Stimulated activated CD4-positive, alpha-beta T cell treated with anti-CD3 and anti-CD28 coated beads, Interleukin-12 subunit alpha, Interleukin-12 subunit beta, amount 100 ng/mL, for 48 hours (primary cell): Measurements from ENCODE around the gene NPBWR2.
A peak's percentile ranks its signal among the peaks of the same experiment; 100 is the strongest.
"Not testable (repeated sequence)": the region's sequence is repeated elsewhere in the genome, so short reads cannot be mapped to it uniquely, and the experiment has no call there.

ENCODE experiments used
- DNase-seq, 3 donors: peaks; one replicate each; pipeline ENCODE4 v3.0.0-alpha.2; 2020; ENCODE audit warnings: low read depth in 2 of 3, low spot score in 1 of 3

Gene NPBWR2

DNA sequence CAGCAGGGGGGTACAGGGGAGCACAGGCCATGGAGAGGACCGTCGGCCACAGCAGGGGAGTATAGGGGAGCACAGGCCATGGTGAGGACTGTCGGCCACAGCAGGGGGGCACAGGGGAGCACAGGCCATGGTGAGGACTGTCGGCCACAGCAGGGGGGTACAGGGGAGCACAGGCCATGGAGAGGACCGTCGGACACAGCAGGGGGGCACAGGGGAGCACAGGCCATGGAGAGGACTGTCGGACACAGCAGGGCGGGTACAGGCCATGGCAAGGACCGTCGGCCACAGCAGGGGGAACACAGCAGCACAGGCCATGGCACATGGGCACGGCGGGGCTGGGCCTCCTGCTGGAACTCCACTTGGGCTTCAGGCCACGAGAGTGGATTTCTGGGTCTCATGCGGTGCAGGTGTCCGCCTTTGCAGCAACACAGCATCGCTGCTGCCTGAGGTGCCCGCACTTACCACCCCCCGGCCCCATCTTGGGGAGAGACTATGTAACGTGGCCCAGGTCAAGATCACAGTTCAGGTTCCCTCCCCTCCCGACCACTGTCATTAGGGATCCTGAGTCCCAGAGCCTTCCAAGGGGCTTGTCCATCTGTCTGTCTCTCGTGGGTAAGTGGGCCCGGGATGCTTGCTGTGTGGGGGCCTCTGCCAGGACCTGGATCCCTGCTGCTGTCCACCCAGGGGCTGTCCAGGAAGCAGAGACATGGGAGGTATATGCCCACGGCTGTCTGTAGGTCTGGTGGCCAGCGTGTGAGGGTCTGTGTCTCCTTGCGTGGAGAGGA is 2.5 kb downstream of the NPBWR2 start:
- DNase-seq: no peak

DNA sequence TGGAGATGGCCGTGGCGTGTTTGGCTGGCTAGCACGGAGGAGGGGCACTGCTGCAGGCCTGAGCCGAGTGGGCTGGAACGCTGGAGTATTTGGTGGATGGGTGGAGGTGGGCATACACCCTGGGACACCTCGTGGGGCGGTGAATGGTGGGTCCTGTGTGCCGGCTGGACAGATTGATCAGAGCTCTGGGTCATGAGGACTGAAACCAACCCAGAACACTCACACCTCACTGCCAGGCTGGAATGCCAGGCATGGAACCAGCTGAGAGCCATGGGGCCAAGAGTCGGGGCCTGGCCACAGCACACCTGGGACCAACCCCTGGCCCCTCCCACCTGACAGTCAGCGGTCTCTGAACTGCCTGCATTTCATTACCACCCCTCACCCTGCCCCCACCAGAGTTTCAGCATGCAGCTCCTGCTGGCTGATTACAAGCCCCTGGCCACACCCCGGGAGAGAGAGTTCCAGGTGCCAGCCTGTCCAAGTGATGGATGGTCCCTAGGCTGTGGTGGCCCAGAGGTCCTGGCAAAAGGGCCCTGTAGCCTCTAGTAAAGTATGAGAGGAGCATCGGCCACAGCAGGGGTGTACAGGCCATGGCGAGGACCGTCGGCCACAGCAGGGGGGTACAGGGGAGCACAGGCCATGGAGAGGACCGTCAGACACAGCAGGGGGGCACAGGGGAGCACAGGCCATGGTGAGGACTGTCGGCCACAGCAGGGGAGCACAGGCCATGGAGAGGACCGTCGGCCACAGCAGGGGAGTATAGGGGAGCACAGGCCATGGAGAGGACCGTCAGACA is 3.3 kb downstream of the NPBWR2 start:
- DNase-seq: no peak

DNA sequence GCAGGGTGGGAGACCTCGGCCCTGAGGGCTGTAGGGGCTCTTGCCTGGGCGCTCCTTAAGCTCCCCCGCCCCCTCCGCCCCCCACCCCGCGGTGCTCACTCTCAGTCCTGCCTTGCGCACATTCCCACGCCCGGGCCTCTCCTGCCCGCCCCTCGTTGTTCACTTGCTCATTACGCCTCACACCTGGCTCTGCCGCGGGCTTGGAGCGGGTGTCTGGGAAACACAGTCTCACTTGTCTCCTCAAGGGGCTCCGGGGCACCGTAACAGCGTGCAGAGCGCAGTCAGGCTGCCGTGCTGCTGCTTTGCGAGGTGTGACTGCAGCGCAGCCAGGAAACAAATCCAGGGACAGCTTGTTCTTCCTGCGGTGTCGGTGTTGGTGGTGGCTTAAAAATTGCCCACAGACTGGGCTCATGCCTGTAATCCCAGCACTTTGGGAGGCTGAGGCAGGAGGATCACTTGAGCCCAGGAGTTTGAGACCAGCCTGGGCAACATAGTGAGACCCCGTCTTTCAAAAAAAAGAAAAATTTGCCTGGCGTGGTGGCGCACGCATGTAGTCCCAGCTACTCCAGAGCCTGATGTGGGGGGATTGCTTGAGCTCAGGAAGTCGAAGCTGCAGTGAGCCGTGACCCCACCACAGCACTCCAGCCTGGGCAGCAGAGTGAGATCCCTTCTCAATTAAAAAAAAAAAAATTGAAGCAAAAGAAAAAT is 4.6 kb downstream of the NPBWR2 start:
- DNase-seq: no peak

DNA sequence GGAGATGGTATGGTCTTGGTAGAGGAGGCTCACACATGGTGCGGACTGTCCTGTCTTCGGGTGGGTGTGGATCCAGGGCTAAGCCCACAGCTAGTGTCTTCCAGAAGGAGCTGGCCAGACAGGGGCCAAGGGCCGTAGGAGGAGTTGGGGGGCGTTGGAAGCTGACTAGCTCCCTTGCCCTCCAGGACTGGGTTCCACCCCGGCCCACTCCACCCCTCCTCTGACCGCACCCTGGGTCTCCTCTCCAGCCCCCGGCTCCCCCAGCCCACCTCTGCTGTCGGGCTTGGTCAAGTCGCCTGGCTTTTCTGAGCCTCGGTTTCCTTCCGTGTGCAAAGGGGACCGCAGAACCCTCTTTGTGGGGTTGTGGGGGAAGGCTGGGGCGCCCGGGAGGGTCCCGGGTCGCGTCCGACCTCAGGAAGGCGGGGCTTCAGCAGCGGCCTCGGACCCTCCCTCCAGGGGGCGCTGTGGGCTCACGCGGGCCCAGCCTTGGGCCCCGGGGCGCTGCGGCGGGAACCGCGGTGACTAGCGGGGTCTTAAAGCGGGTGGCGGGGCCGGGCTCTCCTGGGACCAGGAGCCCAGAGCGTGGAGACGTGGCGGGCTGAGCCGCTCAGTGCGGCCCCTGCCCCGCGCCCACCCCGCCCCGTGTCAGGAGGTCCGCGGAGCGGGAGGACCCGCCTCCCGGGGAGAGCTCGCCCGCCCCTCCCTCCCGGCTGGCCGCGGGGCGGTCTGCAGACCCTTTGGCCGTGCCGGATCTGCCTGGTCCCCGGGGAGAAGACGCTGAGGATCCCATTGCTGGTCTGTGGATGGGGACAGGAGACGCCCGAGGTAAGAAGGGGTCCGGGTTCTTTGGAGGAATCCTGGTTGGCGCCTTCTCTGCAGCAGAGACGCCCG is 5.4 kb downstream of the NPBWR2 start:
- peak in 2 of 3 donors; percentile 65 to 75 for DNase-seq

DNA sequence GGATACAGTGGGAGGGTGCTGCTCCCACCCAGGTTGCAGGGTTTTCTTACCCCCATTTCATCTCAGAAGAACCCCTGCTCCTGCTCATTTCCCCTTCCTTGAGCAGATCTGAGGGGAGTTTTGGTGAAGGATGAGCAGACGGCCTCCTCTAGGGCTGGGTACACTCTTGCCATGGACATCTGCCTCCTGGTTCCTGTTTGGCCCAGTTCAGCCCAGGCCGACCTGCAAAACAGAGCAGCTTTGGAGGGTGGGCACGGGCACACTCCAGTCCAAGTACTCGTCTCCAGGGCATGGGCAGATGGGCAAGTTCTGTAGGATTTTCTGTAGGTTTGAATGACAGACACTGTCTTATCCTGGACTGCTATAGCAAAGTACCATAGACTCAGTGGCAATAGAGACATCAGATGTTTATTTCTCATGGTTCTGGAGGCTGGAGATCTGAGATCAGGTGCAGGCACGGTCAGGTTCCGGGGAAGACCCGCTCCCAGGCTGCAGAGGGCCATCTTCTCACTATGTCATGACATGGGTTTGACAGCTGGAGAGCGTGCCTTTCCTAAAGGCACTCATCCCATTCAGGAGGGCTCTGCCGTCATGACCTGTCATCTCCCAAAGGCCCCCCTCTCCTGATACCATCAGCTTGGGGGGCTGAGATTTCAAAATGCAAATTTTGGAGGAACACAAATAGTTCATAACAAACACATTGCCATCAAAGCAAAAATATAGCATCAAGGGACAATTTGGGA is 6.2 kb downstream of the NPBWR2 start:
- no peak for DNase-seq

DNA sequence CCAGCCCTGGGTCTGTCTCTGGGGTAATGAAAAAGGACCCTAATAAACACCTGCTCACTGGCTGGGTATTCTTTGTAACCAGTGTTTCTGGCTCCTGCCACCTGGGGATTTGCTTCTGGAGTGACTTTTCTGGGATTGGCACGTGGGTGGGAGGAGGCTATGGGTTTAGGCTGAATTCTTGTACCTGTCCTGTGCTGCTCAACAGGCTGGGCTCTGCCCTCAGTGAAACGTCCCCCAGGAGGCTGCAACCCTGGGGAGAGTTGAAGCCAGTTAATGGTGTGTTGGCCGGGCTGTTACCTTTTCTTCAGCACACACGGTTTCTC is 6.8 kb downstream of the NPBWR2 start:
- DNase-seq: no peak

DNA sequence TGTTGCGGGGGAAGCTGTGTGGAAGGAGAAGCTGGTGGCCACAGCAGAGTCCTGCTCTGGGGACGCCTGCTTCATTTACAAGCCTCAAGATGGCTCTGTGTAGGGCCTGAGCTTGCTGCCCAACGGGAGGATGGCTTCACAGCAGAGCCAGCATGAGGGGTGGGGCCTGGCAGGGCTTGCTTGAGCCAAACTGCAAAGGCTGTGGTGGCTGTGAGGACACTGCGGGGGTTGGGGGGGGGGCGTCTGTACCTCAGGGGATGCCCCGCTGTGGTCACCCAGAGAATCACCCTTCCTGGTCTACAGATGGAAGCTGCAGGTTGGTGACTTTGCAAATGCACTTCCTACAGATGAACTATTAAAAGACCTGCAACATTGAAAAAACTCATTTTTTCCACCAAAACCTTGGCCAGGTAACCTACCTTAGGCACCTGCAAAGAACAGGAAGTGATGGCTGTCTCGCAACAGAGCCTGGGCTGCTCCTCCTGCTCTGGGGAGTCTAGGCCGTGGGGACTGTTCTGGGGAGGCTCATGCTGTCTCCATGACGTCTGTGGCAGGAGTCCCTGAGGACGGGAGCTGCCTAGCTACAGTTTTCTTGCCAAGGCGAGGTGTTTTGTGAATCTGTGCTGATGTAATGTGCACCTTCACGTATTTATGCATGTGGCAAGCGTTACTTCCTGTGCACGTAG is 7.3 kb downstream of the NPBWR2 start:
- DNase-seq: no peak

DNA sequence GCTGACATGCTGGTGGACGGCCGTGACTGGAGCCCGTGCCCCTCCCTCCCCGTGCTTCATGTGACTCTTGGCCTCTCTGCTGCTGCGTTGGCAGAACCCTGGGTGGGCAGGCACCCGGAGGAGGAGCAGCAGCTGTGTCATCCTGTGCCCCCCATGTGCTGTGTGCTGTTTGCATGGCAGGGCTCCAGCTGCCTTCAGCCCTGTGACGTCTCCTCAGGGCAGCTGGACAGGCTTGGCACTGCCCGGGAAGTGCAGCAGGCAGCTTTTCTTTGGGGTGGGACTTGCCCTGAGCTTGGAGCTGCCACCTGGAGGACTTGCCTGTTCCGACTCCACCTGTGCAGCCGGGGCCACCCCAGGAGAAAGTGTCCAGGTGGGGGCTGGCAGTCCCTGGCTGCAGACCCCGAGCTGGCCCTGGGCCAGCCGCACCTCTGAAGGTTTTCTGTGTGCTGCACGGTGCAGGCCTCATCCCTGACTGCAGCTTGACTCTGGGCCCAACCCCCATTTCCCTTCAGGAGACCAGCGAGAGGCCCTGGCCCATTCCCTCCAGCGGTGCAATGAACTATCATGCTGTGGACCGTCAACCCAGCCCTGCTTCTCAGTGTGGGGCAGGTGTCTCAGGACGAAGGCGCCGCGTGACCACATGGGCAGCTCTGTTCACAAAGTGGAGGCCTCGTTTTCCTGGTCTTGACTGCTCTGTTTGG is 8.1 kb downstream of the NPBWR2 start:
- DNase-seq: no peak

DNA sequence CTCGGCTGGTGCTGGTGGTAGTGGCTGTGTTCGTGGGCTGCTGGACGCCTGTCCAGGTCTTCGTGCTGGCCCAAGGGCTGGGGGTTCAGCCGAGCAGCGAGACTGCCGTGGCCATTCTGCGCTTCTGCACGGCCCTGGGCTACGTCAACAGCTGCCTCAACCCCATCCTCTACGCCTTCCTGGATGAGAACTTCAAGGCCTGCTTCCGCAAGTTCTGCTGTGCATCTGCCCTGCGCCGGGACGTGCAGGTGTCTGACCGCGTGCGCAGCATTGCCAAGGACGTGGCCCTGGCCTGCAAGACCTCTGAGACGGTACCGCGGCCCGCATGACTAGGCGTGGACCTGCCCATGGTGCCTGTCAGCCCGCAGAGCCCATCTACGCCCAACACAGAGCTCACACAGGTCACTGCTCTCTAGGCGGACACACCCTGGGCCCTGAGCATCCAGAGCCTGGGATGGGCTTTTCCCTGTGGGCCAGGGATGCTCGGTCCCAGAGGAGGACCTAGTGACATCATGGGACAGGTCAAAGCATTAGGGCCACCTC is 8.8 kb downstream of the NPBWR2 start:
- DNase-seq: no peak

DNA sequence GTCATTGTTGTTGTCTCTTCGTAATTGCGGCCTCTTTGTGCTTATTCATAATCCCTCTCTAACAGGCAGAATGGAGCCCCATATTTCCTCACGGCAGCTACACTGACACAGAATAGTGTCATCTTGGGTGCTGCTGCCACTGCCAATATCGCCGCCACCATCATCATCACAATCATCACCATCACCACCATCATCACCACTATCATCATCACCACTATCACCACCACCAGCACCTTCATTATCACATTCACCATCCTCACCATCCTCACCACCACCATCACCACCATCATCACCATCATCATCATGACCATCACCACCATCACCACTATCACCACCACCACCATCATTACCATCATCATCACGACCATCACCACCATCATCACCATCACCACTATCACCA is 10.8 kb downstream of the NPBWR2 start:
- no peak for DNase-seq

DNA sequence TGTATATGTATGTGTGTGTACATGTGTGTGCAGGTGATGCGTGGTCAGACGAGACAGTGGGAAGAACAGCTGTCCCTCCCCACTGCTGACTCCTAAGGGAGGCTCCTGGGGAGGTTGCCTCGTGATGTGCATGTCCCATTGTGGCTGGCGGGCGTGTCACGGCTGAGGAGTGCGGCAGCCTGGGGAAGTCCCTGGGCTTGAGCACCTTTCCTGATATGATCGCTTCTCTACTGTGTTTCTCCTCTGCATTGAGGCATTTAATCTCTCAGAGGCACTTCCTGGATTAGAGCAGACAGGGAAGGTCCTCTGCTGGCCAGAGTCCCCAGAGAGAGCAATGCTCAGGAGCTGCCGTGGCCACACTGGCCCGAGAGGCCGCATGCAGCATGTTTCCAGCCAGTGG is 11.4 kb downstream of the NPBWR2 start:
- DNase-seq: no peak

DNA sequence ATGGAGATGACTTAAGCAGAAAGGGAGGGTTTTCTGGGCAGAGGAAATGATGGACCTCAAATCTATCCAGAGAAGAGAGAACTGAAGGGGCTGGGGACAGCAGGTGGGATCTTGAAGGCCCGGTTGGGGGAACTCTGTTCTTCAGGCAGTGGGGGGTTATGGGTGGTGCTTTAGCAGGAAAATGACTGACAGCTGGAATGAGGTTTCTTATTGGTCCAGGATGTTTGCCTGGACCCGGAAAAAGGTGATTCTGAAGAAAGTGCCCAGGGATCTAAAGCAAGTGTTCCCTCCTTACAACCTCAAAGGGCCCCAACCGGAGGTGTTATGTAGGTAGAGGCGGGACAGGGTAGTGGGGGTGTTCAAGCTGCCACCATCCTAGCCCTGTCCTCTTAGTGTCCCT is 11.9 kb downstream of the NPBWR2 start:
- DNase-seq: no peak

DNA sequence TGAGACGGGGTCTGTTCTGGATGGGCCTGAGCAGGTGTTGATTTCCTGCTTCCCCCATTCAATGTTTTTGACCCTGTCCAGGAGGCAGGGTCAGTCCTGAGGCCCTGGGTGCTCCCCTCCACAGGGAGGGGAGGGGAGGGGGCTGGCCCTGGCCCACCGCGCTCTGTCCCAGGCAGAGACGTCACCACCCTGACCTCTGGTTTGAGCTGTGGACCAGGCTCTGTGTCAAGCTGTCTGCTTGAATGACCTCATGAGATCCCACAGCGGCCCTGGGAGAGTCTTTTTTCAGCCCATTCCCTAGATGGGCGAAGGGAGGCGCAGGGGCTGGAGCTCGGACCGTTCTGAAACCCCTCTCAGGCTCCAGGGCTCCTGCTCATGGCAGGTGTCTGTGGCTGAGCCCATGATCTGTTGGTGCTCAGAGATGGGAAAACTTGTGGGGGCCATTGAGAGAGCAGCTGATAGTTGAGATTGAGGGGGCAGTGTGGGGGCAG is 14.3 kb downstream of the NPBWR2 start:
- DNase-seq: no peak

DNA sequence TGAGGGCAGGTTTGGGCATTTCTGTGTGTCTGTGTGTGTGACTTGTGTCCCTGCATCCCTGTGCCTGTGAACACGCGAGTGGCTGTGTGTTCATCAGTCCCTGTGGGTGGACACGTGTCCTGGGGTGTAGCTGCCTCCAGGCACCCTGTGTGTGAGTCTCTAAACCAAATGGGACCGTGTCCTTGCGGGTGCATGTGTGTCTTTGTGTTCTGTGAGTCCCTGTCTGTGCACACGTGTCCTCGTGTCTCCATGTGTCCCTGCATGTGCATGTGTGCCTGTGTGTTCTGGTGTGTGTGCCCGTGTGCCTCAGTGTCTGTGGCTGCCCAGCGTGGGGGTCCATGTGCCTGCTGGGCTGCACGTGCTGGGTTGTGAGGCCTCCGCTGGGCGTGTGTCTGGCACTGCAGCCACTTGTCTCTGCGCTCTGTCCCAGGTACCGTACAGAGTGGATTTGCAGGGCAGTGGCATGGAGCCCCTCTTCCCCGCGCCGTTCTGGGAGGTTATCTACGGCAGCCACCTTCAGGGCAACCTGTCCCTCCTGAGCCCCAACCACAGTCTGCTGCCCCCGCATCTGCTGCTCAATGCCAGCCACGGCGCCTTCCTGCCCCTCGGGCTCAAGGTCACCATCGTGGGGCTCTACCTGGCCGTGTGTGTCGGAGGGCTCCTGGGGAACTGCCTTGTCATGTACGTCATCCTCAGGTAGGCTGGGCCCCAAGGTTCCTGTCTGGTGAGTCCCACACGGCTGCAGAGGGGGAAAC is 14.9 kb downstream of the NPBWR2 start:
- no peak for DNase-seq

DNA sequence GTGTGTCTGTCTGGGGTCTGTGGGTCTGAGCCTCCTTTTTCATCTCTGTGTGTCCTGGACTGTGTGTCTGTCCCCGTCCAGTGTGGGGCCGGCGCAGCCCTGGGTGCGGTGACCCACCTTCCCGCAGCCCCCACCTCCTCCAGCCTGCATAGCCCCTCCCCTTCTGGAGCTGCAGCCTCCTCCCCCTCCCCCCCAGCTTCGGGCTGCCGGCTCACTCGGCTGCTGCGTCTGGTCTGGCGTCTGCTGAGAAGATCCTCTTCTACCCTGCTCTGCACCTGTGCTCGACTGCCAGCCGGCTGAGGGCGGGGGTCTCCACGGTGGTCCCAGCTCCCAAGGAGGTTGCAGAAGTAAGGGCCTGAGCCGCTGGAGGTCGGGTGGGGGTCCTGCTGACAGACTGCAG is 15.6 kb downstream of the NPBWR2 start:
- no peak for DNase-seq

DNA sequence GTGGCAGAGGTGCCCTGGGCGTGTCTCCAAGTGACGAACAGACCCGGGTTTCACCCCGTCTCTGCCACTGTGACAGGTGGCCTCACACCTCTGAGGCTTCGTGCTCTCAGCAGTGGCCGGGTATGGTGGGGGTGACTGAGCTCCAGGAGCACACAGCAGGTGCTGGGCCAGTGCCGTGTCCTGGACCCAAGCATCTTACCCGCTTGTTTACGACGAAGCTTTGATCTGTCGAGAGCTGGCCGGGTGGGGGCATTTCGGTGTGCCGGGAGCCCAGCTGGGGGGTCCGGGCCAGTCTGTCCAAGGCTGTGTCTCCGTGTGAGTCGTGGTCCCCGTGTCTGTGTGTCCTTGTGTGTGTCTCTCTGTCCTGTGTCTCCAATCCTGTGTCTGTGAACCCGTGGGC is 16.0 kb downstream of the NPBWR2 start:
- DNase-seq: no peak

DNA sequence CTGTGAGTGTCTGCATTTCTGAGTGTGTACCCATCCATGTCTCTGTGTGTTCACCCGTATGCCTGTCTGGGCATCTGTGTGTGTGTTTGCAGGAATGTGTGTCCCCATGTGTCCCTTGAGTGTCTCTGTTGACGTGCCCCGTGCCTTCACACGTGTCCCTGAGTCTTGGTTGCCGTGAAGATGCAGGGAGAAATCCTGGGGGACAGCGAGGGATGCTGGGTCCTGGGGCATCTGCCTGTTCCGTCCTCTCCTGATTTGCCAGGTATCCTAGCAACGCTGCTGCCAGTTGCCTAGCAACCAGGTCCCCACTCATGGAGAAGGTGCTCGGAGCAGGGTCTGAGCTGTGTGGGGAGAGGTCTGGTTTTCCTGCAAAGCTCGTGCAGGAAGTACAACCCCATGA is 17.2 kb downstream of the NPBWR2 start:
- DNase-seq: no peak

DNA sequence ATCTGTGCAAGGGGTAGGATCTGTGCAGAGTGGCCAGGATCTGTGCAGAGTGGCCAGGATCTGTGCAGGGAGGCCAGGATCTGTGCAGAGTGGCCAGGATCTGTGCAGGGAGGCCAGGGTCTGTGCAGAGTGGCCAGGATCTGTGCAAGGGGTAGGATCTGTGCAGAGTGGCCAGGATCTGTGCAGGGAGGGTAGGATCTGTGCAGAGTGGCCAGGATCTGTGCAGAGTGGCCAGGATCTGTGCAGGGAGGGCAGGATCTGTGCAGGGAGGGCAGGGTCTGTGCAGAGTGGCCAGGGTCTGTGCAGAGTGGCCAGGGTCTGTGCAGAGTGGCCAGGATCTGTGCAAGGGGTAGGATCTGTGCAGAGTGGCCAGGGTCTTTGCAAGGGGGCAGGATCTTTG is 18.8 kb downstream of the NPBWR2 start:
- not testable (repeated sequence) for DNase-seq
